ENCODE measurements around the gene INTS11. TPM values are rescaled to one million over a fixed set of nuclear protein-coding genes. Genes with fewer than 3 reads are reported as not detected.
"Not testable (repeated sequence)": the region's sequence is repeated elsewhere in the genome, so short reads cannot be mapped to it uniquely, and the experiment has no call there.

Gene INTS11
- polyA plus RNA-seq, 4 donors: 93.1 to 177 (median 108) TPM

DNA sequence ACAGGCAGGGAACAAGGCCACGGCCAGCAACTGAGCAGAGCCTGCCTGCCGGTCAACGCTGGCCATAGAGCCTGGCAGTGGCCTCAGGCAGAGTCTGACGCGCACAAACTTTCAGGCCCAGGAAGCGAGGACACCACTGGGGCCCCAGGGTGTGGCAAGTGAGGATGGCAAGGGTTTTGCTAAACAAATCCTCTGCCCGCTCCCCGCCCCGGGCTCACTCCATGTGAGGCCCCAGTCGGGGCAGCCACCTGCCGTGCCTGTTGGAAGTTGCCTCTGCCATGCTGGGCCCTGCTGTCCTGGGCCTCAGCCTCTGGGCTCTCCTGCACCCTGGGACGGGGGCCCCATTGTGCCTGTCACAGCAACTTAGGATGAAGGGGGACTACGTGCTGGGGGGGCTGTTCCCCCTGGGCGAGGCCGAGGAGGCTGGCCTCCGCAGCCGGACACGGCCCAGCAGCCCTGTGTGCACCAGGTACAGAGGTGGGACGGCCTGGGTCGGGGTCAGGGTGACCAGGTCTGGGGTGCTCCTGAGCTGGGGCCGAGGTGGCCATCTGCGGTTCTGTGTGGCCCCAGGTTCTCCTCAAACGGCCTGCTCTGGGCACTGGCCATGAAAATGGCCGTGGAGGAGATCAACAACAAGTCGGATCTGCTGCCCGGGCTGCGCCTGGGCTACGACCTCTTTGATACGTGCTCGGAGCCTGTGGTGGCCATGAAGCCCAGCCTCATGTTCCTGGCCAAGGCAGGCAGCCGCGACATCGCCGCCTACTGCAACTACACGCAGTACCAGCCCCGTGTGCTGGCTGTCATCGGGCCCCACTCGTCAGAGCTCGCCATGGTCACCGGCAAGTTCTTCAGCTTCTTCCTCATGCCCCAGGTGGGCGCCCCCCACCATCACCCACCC is 6.9 kb upstream of the INTS11 start, which contains the start of gene TAS1R3:
Gene TAS1R3 (plus strand): TSS at position 213 of the 898 bp plus-strand sequence. CDS start 66 bp downstream, at position 279.
- DNase-seq (ENCODE audit: low read depth in 4 of 4, low spot score in 3 of 4): no peak

DNA sequence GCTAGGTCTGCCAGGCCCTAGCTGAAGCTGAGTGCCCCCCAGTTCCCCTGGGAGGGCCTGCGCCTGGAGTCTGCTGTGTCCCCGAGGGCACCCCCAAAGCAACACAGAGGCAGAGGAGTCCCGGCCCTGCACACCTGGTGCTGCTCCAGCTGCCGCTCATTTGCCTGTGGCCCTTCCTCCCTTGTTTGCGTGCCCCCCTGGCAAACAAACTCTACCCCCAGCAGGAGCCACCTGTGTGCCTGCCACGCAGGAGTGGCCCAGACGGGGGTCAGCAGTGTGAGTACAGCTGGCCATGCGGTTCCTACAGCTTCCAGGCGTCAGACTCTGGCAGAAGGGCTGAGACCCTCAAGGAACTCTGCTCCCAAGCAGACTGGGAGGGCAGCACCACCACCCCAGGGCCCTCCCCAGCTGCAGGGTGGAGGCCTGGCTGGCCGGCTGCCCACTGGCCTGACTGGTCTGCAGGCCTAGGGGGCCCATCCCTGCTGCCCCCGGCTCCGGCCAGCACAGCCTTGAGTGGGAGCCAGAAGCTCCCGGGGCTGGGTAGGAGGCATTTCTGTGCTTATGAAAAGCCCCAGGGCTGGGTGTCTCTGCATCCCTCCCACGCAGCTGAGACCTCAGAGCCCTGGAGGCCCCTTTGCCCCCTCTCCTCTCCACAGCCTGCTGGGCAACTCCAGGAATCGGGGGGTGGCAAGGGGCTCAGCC is 6.1 kb upstream of the INTS11 start:
- no peak for DNase-seq (ENCODE audit: low read depth in 4 of 4, low spot score in 3 of 4)

DNA sequence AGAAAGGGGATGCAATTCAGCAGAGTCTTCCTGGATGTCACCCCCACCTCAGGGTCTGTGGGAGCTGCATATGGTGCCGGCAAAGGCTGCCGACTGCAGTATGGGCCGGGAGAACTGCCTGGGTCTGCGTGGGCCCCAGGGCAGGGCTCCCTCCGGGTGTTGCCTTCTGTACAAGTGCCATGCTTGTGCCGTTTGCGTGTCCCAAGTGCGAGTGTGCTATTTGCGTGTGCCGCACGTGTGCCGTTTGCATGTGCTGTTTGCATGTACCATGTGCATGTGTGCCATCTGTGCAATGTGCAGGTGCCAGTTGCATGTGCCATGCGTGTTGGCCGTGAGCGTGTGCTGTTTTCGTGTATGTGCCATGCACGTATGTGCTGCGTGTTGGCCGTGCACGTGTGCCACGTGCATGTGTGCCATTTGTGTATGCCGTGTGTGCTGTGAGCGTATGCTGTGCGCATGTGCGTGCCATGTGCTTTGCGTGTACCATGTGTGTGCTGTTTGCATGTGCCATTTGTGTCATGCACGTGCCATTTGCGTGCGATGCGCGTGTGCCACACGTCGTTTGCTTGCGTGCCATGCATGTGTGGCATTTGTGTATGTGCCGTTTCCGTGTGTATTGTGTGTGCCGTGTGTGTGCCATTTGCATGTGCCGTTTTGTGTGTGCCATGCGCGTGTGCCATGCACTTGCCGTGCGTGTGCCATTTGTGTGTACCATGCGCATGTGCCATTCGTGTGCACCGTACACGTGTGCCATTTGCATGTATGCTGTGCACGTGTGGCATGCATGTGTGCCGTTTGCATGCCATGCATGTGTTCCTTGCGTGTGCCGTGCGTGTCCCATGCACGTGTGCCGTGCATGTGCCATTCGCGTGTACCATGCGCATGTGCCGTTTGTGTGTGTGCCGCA is 5.1 kb upstream of the INTS11 start:
- DNase-seq (ENCODE audit: low read depth in 4 of 4, low spot score in 3 of 4): no peak

DNA sequence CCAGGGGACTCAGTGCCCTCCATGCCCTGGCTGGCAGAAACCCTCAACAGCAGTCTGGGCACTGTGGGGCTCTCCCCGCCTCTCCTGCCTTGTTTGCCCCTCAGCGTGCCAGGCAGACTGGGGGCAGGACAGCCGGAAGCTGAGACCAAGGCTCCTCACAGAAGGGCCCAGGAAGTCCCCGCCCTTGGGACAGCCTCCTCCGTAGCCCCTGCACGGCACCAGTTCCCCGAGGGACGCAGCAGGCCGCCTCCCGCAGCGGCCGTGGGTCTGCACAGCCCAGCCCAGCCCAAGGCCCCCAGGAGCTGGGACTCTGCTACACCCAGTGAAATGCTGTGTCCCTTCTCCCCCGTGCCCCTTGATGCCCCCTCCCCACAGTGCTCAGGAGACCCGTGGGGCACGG is 3.8 kb upstream of the INTS11 start:
- no peak for DNase-seq (ENCODE audit: low read depth in 4 of 4, low spot score in 3 of 4)

DNA sequence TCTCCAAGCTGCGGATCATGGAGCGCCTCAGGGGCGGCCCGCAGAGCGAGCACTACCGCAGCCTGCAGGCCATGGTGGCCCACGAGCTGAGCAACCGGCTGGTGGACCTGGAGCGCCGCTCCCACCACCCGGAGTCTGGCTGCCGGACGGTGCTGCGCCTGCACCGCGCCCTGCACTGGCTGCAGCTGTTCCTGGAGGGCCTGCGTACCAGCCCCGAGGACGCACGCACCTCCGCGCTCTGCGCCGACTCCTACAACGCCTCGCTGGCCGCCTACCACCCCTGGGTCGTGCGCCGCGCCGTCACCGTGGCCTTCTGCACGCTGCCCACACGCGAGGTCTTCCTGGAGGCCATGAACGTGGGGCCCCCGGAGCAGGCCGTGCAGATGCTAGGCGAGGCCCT is 2.8 kb upstream of the INTS11 start:
- DNase-seq (ENCODE audit: low read depth in 4 of 4, low spot score in 3 of 4): no peak

DNA sequence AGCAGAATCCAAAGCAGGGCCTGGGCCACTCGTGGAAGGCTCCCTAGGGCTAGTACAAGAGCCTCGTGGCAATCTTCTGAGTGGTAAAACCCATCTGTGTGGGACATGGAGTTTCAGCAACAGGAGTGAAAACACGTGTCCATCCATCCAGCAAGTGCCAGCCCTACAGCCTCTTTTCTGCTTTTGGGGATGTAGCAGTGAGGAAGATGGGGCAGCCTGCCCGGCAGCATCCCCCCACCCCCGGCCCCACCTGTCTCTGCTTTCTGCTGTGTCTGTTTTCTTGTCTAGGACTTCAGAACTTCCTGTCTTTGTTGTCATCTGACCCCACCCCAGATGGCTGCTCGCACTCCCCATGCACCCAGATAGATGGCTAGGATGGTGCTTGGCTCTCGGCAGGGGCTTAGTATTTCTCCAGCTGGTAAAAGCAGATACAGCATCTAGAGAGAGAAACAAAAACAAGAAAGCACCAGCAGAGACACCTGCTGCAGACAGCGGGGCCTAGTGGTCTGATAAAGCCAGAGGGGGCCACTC is 1.7 kb upstream of the INTS11 start:
- no peak for DNase-seq (ENCODE audit: low read depth in 4 of 4, low spot score in 3 of 4)

DNA sequence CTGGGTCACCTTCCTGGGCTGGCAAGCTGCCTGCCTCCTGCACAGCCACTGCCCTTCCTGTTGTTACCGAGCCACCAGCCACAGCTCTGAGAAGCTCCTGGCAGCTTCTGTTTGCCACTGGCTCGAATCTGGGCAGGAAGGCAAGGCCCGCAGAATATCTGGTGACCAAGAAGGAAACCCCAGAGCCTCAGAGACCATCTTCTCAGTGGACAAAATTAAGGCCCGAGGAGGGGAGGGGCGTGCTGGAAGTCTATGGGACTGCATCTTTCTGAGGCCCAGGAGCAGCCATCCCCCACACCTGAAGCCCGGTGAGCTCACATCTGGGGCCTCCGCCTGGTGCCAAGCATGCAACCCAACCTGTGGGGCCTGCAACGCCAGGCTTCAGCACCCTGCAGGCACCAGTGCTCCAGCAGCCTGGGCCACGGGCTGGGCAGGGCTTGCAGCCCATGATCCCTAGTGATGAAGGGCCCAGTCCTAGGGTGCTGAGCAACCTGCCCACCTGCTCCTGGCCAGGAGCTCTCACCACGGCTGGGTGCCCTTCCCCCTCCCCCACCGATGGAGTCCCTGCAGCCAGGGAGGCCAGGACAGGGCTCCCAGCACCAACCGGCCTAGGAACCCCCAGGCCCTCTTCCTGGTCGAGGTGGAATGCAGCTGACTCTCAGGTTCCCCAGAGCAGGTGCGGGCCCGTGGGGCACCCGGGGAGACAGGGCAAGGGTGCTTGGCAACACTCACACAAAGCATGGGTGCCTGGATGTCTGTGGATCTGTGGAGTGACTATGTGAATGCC is 1.0 kb upstream of the INTS11 start:
- DNase-seq (ENCODE audit: low read depth in 4 of 4, low spot score in 3 of 4): no peak

DNA sequence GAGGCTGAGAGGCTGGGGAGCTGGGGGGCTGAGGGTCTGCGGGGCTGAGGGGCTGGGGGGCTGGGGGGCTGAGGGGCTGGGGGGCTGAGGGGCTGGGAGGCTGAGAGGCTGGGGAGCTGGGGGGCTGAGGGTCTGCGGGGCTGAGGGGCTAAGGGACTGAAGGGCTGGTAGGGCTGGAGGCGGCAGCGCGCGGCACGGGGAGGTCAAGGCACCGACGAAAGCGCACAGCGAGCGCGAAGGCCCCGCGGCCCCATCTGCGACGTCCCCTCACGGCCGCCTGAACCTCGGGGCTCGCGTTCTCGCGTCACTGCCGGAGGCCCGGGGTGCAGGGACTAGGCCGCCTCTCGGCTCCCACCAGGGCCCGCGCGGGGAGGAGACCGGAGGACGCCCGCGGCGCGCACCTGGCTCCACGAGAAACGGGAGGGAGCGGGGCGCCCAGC is 356 bp downstream of the INTS11 start:
- DNase-seq (ENCODE audit: low read depth in 4 of 4, low spot score in 3 of 4): no peak

DNA sequence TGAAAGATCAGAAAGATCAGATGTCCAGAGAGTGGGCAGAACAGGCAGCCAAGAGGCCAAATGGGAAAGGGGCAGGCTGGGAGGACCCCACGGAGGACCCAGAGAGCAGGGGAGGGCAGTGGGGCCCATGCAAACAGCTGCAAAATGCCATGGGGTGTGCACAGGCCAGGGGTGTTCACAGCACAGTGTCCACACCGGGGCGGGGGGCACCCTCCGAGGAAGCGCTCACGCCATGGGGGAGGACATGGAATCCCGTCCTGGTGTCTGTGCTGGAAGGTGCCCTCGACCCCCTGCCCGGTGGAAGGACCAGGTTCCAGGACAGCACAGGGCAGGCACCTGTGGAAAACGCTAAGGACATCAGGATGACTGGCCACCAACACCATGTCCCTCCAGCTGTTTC is 1.5 kb downstream of the INTS11 start:
- DNase-seq (ENCODE audit: low read depth in 4 of 4, low spot score in 3 of 4): no peak

DNA sequence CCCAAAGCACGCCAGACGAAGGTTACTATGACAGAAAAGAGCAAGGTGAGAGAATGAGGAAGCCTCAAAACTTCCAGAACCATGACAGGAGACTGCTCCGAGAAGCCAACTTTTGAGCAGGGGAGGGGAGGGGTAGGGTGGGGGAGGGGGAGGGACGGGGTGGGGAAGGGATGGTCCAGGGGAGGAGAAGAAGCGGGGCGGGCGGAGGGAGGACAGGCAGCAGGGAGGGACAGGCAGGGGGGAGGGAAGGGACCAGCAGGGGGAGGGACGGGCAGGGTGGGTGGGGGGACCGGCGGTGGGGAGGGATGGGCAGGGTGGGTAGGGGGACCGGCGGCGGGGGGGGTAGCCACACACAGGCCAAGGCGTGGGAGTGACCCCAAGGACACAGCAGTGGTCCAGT is 2.0 kb downstream of the INTS11 start:
- DNase-seq (ENCODE audit: low read depth in 4 of 4, low spot score in 3 of 4): no peak

DNA sequence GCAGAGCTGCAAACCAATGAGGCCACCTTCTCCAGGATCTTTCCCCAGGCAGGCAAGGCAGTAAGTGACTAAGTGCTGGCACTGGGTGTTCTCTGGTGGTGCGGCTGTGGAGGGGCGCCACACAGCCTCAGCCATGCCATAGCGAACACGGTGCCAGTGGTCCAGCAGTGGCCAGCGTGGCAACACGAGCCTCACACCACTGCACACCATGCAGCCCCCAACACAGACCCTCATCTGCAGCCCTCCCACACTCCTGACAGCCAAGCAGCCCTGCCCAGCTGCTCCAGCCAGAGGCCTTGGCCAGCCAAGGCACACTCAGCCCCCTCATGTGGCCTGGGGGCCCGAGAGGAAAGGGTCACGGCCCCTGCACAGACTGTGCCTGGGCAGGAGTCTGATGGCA is 3.0 kb downstream of the INTS11 start:
- no peak for DNase-seq (ENCODE audit: low read depth in 4 of 4, low spot score in 3 of 4)

DNA sequence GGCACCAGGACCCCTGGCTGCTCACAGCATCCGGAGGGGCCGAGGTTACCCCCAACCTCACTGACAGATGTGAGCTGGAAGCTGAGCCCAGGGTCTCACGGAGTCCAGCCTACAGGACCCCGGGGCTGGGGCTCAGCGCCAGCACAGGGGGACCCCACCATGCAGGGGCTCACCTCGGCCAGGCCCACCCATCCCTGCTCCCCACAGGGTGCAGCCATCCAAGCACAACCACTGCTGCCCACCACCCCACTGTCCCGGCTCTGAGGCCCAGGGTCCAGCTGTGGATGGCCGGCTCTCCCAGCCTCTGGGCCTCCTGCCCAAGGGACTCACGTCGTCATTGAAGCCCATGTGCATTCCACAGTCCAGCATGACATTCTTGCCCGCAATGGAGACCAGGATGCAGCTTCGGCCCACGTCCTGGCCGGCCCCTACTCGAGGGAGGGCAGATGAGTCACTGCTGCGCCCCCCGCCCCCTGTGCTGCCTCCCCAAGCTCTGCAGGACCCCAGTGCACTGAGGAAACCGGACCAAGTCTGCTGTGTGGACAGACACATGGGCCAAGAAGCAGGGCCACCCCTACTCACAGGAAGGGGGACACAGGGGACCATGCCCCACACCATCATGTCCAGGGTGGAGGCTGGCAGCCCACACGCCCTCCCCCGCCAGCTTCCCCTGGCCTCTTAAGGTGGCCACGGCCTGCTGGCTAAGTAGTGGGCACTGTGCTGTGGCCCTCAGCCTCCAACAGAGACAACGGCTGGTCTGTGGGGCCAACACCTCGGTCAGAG is 3.6 kb downstream of the INTS11 start:
- DNase-seq (ENCODE audit: low read depth in 4 of 4, low spot score in 3 of 4): no peak

DNA sequence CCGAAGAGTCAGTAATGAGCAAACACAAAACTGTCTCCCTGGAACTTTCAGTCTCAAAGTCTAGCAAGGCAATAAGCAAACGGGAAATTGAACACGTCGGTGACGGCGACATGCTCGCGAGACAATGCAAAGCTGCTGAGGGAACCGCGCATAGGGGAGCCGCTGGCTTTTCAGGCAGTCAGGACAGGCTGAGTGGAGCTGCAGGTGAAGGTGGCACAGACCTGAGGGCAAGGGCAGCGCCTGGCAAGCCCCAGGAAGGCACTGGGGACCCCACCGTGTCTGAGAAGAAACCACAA is 4.9 kb downstream of the INTS11 start:
- no peak for DNase-seq (ENCODE audit: low read depth in 4 of 4, low spot score in 3 of 4)

DNA sequence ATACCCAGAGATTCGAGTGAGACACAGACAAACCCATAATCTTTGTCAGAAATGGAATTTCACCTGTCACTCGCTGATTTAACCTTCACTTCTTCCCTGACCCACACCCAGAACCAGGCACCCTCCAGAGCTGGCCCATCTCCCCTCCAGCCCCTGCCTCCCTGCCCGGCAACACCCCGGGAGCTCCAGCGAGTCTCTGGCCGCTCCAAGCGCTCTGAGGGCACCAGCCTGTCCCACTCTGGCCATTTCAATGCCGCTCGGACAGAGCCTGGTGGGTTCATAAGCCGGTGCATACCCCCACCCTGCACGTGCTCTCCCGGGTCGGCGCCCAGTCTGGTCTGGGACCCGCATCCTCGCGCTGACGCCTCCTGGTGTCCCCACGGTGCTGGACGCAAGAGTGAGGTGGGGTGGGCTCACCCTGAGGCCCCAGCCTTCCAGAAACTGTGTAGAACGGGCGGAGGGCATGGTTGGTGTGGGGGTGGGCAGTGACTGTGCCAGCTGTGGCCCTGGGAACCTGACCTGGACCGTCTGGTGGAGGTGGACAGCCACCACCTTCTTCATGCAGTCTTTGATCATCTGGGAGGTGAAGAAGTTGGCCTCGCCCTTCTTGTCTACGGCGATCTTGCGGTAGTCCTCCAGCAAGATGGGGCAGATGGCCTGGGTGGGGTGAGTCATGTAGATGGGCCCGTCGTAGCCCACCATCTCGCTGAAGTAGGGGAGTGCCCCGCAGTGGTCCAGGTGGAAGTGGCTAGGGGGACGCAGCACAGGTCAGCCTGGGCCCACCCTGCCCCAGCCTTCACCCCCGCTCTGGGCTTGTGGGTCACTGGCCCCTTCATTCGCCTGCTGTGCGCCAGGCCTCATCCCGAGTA is 5.4 kb downstream of the INTS11 start:
- DNase-seq (ENCODE audit: low read depth in 4 of 4, low spot score in 3 of 4): no peak

DNA sequence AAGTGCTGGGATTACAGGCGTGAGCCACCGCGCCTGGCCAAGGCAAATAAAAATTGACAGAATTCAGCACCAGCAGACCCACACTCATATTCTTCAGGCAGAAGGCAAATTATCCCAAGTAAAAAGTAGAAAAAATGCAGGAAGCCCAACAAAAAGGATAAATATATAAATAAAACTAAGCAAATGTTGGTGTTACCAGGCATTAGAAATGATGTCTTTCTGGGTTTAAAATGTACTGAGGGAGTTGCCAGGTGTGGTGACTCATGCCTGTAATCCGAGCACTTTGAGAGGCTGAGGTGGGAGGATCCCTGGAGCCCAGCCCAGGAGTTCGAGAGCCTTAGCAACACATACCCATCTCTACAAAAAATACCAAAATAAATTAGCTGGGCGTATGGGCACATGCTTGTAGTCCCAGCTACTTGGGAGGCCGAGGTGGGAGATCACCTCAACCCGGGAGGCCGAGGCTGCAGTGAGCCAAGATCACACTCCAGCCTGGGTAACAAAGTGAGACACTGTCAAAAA is 6.3 kb downstream of the INTS11 start:
- no peak for DNase-seq (ENCODE audit: low read depth in 4 of 4, low spot score in 3 of 4)

DNA sequence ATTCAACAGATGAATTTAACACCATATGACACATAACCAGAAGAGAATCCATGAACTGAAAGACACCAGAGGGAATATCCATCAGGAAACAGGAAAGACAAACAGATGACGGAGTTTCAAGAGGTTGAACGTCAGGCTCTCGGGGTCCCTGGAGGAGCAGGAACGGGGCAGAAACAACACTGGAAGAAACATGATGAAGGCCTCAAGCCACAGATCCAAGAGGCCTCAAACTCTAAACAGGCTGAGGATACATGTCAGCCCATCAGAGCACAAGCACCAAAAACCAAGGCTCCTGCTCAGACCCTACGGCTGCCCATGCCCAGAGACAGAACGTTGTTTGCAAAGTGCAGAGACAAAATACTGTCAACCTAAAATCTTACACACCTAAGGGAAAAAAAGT is 7.0 kb downstream of the INTS11 start:
- no peak for DNase-seq (ENCODE audit: low read depth in 4 of 4, low spot score in 3 of 4)

DNA sequence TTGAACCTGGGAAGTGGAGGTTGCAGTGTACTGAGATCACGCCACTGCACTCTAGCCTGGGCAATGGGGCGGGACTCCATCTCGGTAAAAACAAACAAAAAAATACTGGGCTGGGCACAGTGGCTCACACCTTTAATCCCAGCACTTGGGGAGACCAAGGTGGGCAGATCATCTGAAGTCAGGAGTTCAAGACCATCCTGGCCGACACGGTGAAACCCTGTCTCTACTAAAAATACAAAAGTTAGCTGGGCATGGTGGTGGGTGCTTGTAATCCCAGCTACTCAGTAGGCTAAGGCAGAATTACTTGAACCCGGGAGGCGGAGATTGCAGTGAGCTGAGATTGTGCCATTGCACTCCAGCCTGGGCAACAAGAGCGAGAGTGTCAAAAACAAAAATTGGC is 8.3 kb downstream of the INTS11 start:
- not testable (repeated sequence) for DNase-seq (ENCODE audit: low read depth in 4 of 4, low spot score in 3 of 4)

DNA sequence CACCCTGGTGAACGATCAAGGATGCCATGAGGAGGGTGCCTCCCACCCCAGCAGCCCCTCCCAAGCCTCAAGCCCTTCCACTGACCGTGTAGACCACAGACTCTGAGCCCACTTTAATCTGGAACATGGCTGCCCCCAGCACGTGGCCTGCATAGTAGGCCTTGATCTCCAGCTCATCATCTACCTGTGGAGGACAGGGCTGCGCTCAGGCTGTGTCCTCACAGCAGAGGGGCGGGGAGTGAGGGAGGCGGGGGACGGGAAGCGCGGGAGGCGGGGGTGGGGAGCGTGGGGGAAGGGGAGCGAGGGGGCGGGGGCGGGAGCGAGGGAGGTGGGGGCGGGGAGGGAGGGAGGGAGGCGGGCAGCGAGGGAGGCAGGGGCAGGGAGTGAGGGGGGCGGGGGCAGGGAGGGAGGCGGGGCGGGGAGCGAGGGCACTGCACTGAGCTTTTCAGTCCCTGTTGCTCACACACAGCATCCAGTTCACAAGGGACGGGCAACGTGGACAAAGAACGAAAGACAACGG is 9.0 kb downstream of the INTS11 start:
- no peak for DNase-seq (ENCODE audit: low read depth in 4 of 4, low spot score in 3 of 4)

Data from left renal pelvis (tissue), 4 donors.